ENCODE results near the gene APEH.

- no peak for TF ChIP-seq CTCF (IDR thresholded peaks at IDR 0.05; ENCODE audit: insufficient read depth, low read length, poor library complexity, severe bottlenecking)
- TF ChIP-seq EZH2phosphoT487 (conservative IDR thresholded peaks at IDR 0.05; ENCODE audit: low read length) = no peak
These were observed 35.7 kb downstream of the APEH start for GRCh38 chr3:49709852-49710251.
